DND-41 (cell line): ENCODE measurements around the gene PRKG2.

Experiments used
- ATAC-seq: fragments of 200-7000 bp; cut with Tn5 transposase; 3 replicates; pipeline ENCODE4 v1.9.1; 2021; ENCODE audit warnings: low read depth; ENCODE audit not compliant: insufficient read depth
- DNase-seq: peaks from one replicate; pipeline ENCODE4 v3.0.0-alpha.2; 2020
- H2AFZ ChIP-seq: 2 replicates; pipeline ENCODE4 v1.6.0; 2012; ENCODE audit warnings: low read depth, low read length
- H3K27ac ChIP-seq: 2 replicates; pipeline ENCODE4 v1.5.1; 2012; ENCODE audit warnings: low read length, inconsistent platforms
- H3K27me3 ChIP-seq: fragments of 200-600 bp; sonication (generic); 2 replicates; pipeline ENCODE4 v1.6.0; 2012; ENCODE audit warnings: low read length, mild to moderate bottlenecking, inconsistent platforms; ENCODE audit not compliant: insufficient read depth, poor library complexity
- H3K36me3 ChIP-seq: 2 replicates; pipeline ENCODE4 v1.5.1; 2012; ENCODE audit warnings: low read length, inconsistent platforms; ENCODE audit not compliant: insufficient read depth
- H3K4me1 ChIP-seq: 2 replicates; pipeline ENCODE4 v1.5.1; 2012; ENCODE audit warnings: mild to moderate bottlenecking, low read length; ENCODE audit not compliant: insufficient read depth
- H3K4me2 ChIP-seq: 2 replicates; pipeline ENCODE4 v1.6.0; 2012; ENCODE audit warnings: mild to moderate bottlenecking, moderate library complexity, low read length, inconsistent platforms; ENCODE audit not compliant: insufficient read depth
- H3K4me3 ChIP-seq, 2 experiments: fragments of 200-600 bp in 1 of 2; shearing (Covaris generic) in 1 of 2; 2 replicates each; pipeline ENCODE4 v1.5.1; 2012 to 2016; ENCODE audit warnings: inconsistent platforms in 2 of 2, low read length in 2 of 2, mild to moderate bottlenecking in 2 of 2, low read depth in 1 of 2, moderate library complexity in 1 of 2
- H3K79me2 ChIP-seq: 2 replicates; pipeline ENCODE4 v1.6.0; 2012; ENCODE audit warnings: low read length, inconsistent platforms; ENCODE audit not compliant: insufficient read depth
- H3K9ac ChIP-seq: 2 replicates; pipeline ENCODE4 v1.6.0; 2012; ENCODE audit warnings: low read depth, mild to moderate bottlenecking, inconsistent platforms, low read length, moderate library complexity
- H3K9me3 ChIP-seq: 2 replicates; pipeline ENCODE4 v1.5.1; 2012; ENCODE audit warnings: low read length, moderate library complexity, mild to moderate bottlenecking, inconsistent platforms; ENCODE audit not compliant: insufficient read depth, severe bottlenecking
- H4K20me1 ChIP-seq: 2 replicates; pipeline ENCODE4 v1.6.0; 2012; ENCODE audit warnings: low read length; ENCODE audit not compliant: insufficient read depth
- EZH2 ChIP-seq: IDR thresholded peaks from 3 replicates; pipeline ENCODE4 v1.6.1; 2012; ENCODE audit warnings: borderline replicate concordance, low read depth, mild to moderate bottlenecking, moderate library complexity, low read length, inconsistent platforms; ENCODE audit not compliant: severe bottlenecking
- TF ChIP-seq, protein P1 (sequence below): IDR thresholded peaks from 2 replicates; pipeline ENCODE4 v1.5.1; 2012; ENCODE audit warnings: borderline replicate concordance, low read length, moderate library complexity, mild to moderate bottlenecking; ENCODE audit not compliant: poor library complexity, severe bottlenecking; ENCODE audit errors: extremely low read depth

PRKG2 gene

DNA sequence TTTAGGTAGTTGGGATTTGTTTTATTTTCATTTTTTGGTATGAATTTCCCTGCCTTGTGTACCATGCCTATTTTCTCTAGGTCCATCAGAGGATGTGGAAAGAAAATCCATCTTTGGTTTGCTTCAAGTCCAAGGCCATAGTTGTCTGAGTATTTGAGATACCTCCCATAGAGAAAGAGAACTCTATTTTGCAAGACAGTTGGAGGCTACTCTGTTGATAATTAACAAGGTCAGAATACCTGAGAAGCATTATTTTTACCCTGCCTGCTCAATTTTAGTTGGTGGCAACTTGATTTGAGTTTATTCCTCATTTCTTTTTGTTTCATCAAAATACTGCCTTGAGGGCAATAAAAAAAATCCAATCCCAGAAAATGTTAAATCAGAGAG, 153.7 kb downstream of the PRKG2 start:
- TF ChIP-seq EZH2, result no peak
- TF ChIP-seq, protein P1, sequence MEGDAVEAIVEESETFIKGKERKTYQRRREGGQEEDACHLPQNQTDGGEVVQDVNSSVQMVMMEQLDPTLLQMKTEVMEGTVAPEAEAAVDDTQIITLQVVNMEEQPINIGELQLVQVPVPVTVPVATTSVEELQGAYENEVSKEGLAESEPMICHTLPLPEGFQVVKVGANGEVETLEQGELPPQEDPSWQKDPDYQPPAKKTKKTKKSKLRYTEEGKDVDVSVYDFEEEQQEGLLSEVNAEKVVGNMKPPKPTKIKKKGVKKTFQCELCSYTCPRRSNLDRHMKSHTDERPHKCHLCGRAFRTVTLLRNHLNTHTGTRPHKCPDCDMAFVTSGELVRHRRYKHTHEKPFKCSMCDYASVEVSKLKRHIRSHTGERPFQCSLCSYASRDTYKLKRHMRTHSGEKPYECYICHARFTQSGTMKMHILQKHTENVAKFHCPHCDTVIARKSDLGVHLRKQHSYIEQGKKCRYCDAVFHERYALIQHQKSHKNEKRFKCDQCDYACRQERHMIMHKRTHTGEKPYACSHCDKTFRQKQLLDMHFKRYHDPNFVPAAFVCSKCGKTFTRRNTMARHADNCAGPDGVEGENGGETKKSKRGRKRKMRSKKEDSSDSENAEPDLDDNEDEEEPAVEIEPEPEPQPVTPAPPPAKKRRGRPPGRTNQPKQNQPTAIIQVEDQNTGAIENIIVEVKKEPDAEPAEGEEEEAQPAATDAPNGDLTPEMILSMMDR, result no peak
- H2AFZ ChIP-seq, result no peak overlapping the region
- H3K79me2 ChIP-seq, result no peaks in the 10 kb centered on the region
- DNase-seq (no peak), ATAC-seq (no peak)
- H3K4me3 ChIP-seq, result no peak overlapping the region
- H3K36me3 ChIP-seq, result no peaks in the 10 kb centered on the region
- no peak overlapping the region for H3K9ac ChIP-seq
- H3K4me2 ChIP-seq, result no peak overlapping the region
- no peaks in the 10 kb centered on the region for H3K9me3 ChIP-seq
- no peaks in the 10 kb centered on the region for H3K4me1 ChIP-seq
- no peak overlapping the region for H3K27ac ChIP-seq
- peaks cover 15% of the 10 kb centered on the region for H3K27me3 ChIP-seq
- H4K20me1 ChIP-seq, result no peaks in the 10 kb centered on the region

DNA sequence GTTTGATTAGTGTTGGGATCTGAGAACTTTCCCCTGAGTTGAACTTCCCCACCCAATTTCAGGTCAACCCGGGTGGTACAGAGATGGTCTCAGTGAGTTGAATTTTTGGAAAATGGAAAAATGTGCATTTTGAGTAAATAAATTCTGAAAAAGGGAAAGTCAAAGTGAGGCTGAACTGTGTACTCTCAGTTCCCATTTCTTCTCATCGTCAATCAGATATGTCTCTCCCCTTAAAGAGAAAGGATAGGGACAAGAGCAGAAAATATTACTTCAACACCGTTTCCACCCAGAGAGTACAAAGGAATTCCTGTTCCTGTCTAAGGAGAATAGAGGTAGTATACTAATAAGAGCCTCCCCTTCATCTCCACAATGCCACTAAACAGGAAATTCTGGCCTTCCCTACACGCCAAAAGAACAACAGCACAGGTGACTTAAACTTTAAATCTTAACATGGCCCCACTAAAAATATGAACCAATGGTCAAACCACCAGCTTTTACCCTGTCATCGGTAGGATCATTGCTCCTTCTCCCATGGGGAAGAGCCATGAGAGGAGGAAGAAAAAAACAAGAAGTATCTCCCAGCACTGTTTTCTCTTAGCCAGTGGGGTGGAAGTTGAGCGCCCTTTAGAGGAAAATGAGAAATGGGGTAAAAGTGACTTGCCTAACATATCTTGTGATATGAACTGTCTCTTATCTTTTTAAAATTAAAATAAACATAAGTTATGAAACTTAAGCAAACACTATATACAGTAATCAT, 154.3 kb downstream of the PRKG2 start:
- Histone ChIP-seq H3K79me2 (no peaks in the 10 kb centered on the region), H3K9me3 (no peaks in the 10 kb centered on the region), H3K9ac (no peak overlapping the region), H3K4me3 (no peak overlapping the region), H2AFZ (no peak overlapping the region), H4K20me1 (no peaks in the 10 kb centered on the region), H3K27ac (no peak overlapping the region), H3K4me1 (no peaks in the 10 kb centered on the region), H3K4me2 (no peak overlapping the region), H3K27me3 (peaks cover 15% of the 10 kb centered on the region), H3K36me3 (no peaks in the 10 kb centered on the region)
- TF ChIP-seq, protein P1, result no peak
- TF ChIP-seq EZH2, result no peak
- ATAC-seq (no peak), DNase-seq (no peak)

DNA sequence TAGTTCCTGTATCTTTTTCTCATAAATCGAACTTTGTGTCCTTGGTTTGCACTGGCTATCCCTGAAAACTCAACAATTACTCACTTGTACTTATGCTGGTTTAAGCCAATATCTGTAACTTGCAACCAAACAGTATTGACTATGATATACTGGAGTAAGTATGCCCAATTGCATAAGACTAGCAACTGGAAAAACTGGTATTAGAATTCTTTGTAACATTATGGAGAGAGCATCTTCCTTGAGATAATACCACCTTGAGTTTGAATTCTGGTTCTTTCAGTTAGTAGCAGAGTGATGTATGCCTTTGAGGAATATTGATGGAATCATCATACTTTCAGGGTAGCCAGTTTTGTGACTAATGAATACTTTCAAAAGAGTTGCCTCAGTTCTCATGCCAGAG, 156.4 kb downstream of the PRKG2 start:
- no peaks in the 10 kb centered on the region for H3K36me3 ChIP-seq
- H3K4me2 ChIP-seq, result no peak overlapping the region
- no peak overlapping the region for H3K4me3 ChIP-seq
- H3K9me3 ChIP-seq, result no peaks in the 10 kb centered on the region
- no peak for ATAC-seq
- no peaks in the 10 kb centered on the region for H3K4me1 ChIP-seq
- H3K27ac ChIP-seq, result no peak overlapping the region
- H3K9ac ChIP-seq, result no peak overlapping the region
- no peaks in the 10 kb centered on the region for H4K20me1 ChIP-seq
- H3K27me3 ChIP-seq, result peaks cover 11% of the 10 kb centered on the region
- DNase-seq, result no peak
- no peaks in the 10 kb centered on the region for H3K79me2 ChIP-seq
- TF ChIP-seq, protein P1, result no peak
- no peak for TF ChIP-seq EZH2
- H2AFZ ChIP-seq, result no peak overlapping the region
